SU-DHL-6 (cell line): ENCODE results near the gene CCDC134.

Experiments
- H2AFZ ChIP-seq: fragments of 200-600 bp; sonication (generic); 2 replicates; pipeline ENCODE4 v1.6.1; 2014; ENCODE audit warnings: low read depth, mild to moderate bottlenecking, moderate library complexity, mixed read lengths, antibody characterized with exemption, low read length; ENCODE audit not compliant: severe bottlenecking
- H3F3A ChIP-seq: fragments of 200-600 bp; shearing (Covaris generic); 2 replicates; pipeline ENCODE4 v1.6.0; 2016; ENCODE audit warnings: antibody characterized with exemption, mild to moderate bottlenecking; ENCODE audit not compliant: insufficient read depth
- H3K27ac ChIP-seq: fragments of 200-600 bp; sonication (generic); 2 replicates; pipeline ENCODE4 v1.5.1; 2016; ENCODE audit warnings: low read depth, mild to moderate bottlenecking, low read length, moderate library complexity, mixed read lengths
- H3K27me3 ChIP-seq: fragments of 200-600 bp; sonication (generic), shearing (Covaris generic); 2 replicates; pipeline ENCODE4 v1.6.0; 2014; ENCODE audit warnings: mild to moderate bottlenecking, low read length
- H3K36me3 ChIP-seq: fragments of 200-600 bp; sonication (generic); 2 replicates; pipeline ENCODE4 v1.6.1; 2014; ENCODE audit warnings: mild to moderate bottlenecking, low read length, mixed read lengths
- H3K4me2 ChIP-seq: fragments of 300-600, 200-600 bp; shearing (Covaris generic), sonication (generic); 2 replicates; pipeline ENCODE4 v1.6.0; 2014; ENCODE audit warnings: low read length, low read depth, mild to moderate bottlenecking; ENCODE audit not compliant: poor library complexity, severe bottlenecking
- H3K4me3 ChIP-seq: fragments of 200-600 bp; sonication (generic); 2 replicates; pipeline ENCODE4 v1.5.1; 2014; ENCODE audit warnings: antibody characterized with exemption, low read length, mild to moderate bottlenecking, mixed read lengths; ENCODE audit not compliant: insufficient read depth, poor library complexity, severe bottlenecking
- H3K79me2 ChIP-seq: fragments of 200-600 bp; sonication (generic); 2 replicates; pipeline ENCODE4 v1.6.1; 2014; ENCODE audit warnings: mild to moderate bottlenecking, low read length, moderate library complexity; ENCODE audit not compliant: insufficient read depth
- H3K9ac ChIP-seq: fragments of 200-600 bp; sonication (generic); 2 replicates; pipeline ENCODE4 v1.7.0; 2014; ENCODE audit warnings: mild to moderate bottlenecking, low read length
- H3K9me2 ChIP-seq: fragments of 200-600 bp; sonication (generic); replicated peaks from 2 replicates; pipeline ENCODE4 v1.6.1; 2014; ENCODE audit warnings: low read length; ENCODE audit not compliant: insufficient read depth
- H3K9me3 ChIP-seq: fragments of 200-600 bp; sonication (generic); 2 replicates; pipeline ENCODE4 v1.6.1; 2014; ENCODE audit warnings: low read length, mixed read lengths; ENCODE audit not compliant: insufficient read depth
- H4K20me1 ChIP-seq: fragments of 200-600 bp; sonication (generic); 2 replicates; pipeline ENCODE4 v1.6.1; 2014; ENCODE audit warnings: low read depth, mild to moderate bottlenecking, antibody characterized with exemption, low read length, moderate library complexity, mixed read lengths
- EZH2phosphoT487 ChIP-seq: fragments of 200-600 bp; sonication (generic), shearing (Covaris generic); conservative IDR thresholded peaks from 2 replicates; pipeline ENCODE4 v1.6.1; 2018; ENCODE audit warnings: mild to moderate bottlenecking, antibody characterized with exemption, low read length, moderate library complexity, mixed read lengths
- TF ChIP-seq, protein P1 (sequence below): fragments of 200-600 bp; sonication (generic); IDR thresholded peaks from one replicate; pipeline ENCODE4 v1.5.1; 2017; ENCODE audit warnings: antibody characterized with exemption, mild to moderate bottlenecking, low read length, moderate library complexity; ENCODE audit not compliant: insufficient read depth, poor library complexity, severe bottlenecking

CCDC134 gene

DNA sequence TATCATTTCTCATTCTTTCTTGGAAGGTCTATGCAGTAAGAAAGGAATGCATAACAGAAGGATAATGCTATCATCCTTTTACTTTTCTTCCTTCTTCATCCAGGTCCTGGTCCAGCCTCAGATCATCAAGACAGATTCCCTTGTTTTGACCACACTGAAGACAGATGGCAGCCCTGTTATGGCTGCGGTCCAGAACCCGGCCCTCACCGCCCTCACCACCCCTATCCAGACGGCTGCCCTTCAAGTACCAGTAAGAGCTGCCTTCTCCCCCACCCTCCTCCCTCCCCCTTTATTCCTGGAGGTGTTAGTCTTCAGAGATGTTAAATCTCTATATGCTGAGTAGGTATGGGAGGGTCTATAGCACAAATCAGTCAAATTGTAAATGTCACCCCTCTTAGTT is 70.3 kb downstream of the CCDC134 start:
- H2AFZ ChIP-seq: no peak overlapping the region
- no peaks in the 10 kb centered on the region for H3K9me3 ChIP-seq
- TF ChIP-seq EZH2phosphoT487: no peak
- TF ChIP-seq, protein P1, sequence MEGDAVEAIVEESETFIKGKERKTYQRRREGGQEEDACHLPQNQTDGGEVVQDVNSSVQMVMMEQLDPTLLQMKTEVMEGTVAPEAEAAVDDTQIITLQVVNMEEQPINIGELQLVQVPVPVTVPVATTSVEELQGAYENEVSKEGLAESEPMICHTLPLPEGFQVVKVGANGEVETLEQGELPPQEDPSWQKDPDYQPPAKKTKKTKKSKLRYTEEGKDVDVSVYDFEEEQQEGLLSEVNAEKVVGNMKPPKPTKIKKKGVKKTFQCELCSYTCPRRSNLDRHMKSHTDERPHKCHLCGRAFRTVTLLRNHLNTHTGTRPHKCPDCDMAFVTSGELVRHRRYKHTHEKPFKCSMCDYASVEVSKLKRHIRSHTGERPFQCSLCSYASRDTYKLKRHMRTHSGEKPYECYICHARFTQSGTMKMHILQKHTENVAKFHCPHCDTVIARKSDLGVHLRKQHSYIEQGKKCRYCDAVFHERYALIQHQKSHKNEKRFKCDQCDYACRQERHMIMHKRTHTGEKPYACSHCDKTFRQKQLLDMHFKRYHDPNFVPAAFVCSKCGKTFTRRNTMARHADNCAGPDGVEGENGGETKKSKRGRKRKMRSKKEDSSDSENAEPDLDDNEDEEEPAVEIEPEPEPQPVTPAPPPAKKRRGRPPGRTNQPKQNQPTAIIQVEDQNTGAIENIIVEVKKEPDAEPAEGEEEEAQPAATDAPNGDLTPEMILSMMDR: no peak
- H3K27me3 ChIP-seq: no peaks in the 10 kb centered on the region
- no peaks in the 10 kb centered on the region for H3K9me2 ChIP-seq
- H3K36me3 ChIP-seq: peaks cover 27% of the 10 kb centered on the region
- H3K9ac ChIP-seq: no peak overlapping the region
- H4K20me1 ChIP-seq: no peaks in the 10 kb centered on the region
- no peak overlapping the region for H3K4me2 ChIP-seq
- H3K4me3 ChIP-seq: no peak overlapping the region
- no peaks in the 10 kb centered on the region for H3F3A ChIP-seq
- no peak overlapping the region for H3K27ac ChIP-seq
- peaks cover 9% of the 10 kb centered on the region for H3K79me2 ChIP-seq

DNA sequence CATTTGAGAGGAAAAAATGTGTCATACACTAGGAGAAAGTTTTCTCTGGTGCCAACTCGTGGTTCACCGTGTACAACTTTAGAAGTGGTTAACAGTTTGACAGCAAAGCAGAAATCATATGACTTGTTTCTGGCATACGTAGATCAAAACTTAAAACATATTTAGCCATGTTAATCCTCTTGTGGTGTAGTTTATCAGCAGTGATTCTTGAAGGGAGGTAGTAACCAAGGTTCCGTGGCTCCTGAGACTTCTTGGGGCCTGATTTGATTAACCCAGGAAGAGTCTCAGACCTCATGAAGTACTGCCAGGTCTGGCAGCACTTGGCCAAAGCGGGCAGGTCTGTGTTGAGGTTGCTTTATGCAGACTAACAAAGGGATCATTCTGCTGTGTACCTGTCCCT is 72.9 kb downstream of the CCDC134 start:
- TF ChIP-seq, protein P1: no peak
- TF ChIP-seq EZH2phosphoT487: no peak
- no peaks in the 10 kb centered on the region for H3K27me3 ChIP-seq
- no peaks in the 10 kb centered on the region for H3K9me3 ChIP-seq
- no peaks in the 10 kb centered on the region for H4K20me1 ChIP-seq
- no peak overlapping the region for H3K27ac ChIP-seq
- H3K9me2 ChIP-seq: no peaks in the 10 kb centered on the region
- H3K4me3 ChIP-seq: no peak overlapping the region
- no peak overlapping the region for H3K9ac ChIP-seq
- H2AFZ ChIP-seq: no peak overlapping the region
- H3K36me3 ChIP-seq: peaks cover 35% of the 10 kb centered on the region
- no peak overlapping the region for H3K4me2 ChIP-seq
- H3K79me2 ChIP-seq: no peaks in the 10 kb centered on the region; the same call in 1 of the 2 replicates
- no peaks in the 10 kb centered on the region for H3F3A ChIP-seq

DNA sequence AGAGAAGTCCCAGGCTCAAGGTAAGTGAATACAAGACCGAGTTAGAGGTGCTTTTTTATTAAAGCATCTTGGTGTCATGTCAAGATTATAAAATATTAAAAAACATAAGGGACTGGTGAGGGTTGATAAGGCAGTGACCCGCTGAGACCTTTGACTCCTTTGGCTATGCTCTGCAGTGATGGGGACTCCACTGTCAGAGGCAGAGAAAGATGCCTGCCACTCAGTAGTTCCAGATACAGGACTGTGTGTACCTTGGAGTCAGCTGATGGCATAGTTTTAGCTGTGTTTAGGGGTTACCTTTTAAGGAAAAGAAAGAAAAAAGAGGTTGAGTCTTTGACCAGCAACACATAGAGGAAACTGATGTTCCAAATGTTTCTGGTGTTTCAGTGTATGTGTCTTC is 73.6 kb downstream of the CCDC134 start:
- Histone ChIP-seq H4K20me1 (no peaks in the 10 kb centered on the region), H3F3A (no peaks in the 10 kb centered on the region), H3K27ac (no peak overlapping the region), H3K4me3 (no peak overlapping the region), H3K36me3 (peaks cover 37% of the 10 kb centered on the region), H3K4me2 (no peak overlapping the region), H3K9ac (no peak overlapping the region), H3K9me2 (no peaks in the 10 kb centered on the region), H3K79me2 (no peaks in the 10 kb centered on the region; the same call in 1 of the 2 replicates), H3K27me3 (no peaks in the 10 kb centered on the region), H2AFZ (no peak overlapping the region), H3K9me3 (no peaks in the 10 kb centered on the region)
- TF ChIP-seq, protein P1: no peak
- no peak for TF ChIP-seq EZH2phosphoT487
